ENCODE results near the gene ARHGAP32.

ARHGAP32 gene

DNA sequence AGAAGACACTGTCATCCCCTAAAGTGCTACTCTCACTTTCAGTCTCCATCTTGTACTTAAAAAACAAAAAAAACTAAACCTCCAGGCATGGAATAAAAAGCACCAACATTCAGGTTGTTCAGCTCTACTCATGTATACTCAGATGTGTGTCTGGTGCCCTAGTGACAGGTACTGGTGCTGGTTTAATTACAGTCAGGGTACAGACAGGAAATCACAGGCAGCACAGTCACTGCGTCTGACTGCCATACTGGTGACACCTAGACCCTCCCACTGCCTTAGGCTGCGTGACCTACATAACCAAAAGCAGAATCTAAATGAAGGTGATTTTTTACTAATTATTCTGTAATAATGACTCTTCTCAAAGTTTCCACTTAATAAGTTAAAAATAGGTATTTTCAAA, at the start of gene ARHGAP32:
TSS of gene ARHGAP32 (minus strand) at position 176 of the 400 bp plus-strand sequence. CDS start at position 49, 127 bp downstream.
- no peak for DNase-seq

DNA sequence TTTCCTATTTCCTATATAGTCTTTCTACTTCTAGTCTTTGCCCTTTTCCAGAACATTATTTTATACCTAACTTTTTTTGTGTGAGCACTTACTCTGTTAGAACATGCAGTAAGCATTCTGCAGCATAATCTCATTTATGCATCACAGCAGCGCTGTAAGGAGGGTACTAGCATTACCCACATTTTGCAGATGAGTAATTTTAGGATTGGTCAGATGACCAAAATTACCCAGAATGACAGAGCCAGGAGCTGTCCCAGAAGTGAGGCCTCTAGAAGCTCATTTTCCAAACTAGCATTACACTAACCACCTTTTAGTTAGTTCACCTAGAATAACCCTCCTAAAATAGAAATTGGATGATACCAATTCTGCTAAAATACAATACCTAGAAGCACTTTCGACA, 47.1 kb upstream of the ARHGAP32 start:
- DNase-seq, result no peak

DNA sequence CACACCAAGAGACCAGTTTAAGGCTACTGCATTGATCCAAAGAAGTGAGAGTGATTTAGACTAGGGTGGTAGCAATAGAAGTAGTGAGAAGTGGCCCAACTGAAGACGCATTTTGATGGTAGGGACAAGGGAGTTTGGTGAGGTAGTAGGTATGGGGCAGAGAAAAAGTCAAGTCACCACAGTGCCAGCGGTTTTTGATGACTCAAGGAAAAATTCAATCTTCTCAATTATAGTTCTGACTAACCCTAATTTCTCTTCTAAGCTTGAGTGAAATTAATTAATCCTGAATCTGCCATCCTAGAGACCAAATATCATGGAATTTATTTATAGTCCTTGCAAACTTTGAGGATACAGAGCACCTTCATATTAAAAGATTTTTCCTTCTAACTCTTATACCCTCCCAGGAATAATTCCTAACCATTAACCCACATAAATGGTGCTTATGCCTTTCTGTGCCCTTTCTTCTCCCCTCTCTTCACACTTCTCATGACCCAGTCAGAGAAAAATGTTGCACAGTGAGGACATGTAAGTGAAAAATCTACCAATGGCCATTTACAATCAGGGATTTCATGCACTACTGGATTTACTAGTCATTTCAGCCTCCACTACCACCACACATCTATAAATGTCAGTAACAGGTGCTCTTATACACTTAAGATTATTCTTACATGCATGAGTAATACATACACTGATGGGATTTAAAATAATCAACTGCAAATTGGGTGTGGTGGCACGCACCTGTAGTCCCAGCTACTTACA, 45.9 kb upstream of the ARHGAP32 start:
- DNase-seq, result no peak

DNA sequence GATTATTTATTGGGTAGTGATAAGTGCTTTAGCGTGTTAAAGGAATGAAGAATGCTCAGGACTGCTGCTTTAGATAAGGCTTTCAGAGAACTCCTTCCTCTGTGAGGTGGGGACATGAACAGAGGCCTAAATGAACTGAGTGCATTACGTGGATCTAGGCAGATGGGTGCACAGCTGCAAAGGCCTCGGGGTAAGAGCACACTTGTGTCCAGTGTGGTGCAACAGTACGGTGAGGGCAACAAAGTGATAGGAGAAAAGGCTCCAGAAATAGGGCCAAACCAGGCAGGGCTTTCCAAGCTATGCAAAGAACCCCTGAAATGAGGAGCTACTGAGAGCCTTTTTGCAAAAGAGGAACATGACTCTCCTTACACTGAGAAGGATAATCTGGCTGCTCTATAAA, 45.3 kb upstream of the ARHGAP32 start:
- DNase-seq, result no peak

DNA sequence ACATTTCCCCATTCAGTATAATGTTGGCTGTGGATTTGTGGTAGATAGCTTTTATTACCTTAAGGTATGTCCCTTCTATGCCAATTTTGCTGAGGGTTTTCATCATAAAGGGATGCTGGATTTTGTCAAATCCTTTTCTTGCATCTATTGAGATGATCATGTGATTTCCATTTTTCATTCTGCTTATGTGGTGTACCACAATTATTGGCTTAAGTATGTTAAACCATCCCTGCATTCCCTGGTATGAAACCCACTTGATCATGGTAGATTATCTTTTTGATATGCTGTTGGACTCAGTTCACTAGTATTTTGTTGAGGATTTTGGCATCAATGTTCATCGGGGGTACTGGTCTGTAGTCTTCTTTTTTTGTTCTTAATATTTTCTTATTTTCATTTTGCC, 44.7 kb upstream of the ARHGAP32 start:
- DNase-seq, result no peak

DNA sequence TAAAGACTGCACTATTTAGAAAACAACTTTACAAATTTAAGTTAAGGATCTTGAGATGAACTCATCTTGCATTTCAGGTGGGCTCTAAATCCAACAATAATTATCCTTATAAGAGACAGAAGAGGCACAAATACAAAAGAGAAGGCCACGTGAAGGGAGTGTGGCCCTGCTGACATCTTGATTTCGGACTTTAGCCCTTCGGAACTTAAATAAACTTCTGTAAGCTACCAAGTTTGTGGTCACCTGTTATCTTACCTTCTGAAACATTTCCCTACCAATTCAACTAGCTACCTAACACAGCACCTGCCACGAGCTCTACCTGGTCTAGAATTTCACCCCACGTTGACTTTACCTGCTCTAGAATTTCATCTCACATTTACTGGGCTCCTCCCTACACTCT, 42.9 kb upstream of the ARHGAP32 start:
- no peak for DNase-seq

DNA sequence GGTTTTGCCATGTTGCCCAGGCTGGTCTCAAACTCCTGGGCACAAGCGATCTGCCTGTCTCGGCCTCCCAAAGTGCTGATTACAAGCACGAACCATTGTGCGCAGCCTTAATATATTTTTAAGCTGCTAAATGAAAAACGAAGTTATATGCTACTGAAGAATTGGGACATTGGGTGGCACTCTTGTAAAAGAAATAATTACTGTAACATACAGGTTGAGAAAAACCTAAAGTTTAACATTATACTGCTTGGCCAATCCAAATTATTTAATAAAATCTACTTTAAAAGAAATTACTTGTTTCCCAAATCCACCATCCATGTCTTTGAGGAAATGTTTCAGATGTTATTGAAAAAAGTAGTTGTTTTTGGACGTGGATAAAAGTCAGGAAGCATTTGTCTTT, 37.9 kb upstream of the ARHGAP32 start:
- DNase-seq, result no peak

DNA sequence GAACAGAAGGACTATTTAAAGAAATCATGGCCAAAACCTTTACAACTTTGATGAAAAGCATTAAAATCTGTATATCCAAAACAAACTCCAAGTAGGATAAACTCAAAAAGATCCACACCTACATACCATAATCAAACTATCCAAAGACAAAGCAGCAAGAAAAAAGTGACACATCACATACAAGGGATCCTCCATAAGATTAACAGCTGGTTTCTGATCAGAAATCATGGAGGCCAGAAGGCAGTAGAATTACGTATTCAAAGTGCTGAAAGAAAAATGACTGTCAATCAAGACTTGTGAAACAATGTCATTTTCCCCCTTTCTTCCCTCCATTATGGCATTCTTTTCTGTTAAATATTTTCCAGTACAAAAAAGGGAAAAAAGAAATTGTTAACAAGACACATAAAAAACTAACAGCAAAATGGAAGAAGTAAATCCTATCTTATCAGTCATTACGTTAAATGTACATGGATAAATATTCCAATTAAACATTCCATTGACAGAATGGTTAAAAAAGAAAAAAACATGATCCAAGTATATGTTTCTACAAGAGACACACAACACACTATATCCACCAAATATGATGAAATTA, 34.2 kb upstream of the ARHGAP32 start:
- no peak for DNase-seq

DNA sequence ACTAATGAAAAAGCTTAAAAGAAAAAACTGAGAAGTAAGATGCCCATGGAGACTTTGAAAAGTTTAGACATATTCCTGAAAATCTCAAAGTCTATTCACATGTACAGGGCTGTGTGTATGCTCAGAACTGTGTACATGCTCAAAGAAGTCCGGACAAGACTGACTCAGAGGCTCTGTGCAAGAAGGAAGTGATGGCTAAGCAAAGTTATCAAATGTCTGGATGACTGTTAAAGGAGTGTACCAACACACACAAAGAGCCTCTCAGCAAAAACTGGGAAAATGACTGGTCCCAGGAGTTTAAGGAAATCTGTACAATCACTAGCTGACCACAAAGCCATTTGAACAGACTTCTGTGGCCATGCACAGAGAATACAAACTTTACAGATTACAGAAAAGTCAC, 33.1 kb upstream of the ARHGAP32 start:
- DNase-seq, result no peak

DNA sequence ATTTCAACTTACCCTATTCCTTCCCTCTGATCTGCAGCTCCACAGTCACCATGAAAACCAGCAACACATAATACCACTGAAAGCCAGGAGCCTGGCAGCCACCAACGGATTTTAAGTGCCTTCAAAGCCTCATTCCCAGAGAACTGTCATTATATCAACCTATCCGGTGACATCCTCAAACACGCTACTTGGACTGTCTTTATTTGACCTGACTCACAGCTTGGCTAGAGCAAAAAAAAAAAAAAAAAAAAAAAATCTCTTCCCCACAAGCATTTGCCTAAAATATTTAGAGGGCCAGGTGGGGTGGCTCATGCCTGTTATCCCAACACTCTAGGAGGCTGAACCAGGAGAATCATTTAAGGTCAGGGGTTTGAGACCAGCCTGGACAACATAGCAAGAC, 32.4 kb upstream of the ARHGAP32 start:
- DNase-seq, result no peak

DNA sequence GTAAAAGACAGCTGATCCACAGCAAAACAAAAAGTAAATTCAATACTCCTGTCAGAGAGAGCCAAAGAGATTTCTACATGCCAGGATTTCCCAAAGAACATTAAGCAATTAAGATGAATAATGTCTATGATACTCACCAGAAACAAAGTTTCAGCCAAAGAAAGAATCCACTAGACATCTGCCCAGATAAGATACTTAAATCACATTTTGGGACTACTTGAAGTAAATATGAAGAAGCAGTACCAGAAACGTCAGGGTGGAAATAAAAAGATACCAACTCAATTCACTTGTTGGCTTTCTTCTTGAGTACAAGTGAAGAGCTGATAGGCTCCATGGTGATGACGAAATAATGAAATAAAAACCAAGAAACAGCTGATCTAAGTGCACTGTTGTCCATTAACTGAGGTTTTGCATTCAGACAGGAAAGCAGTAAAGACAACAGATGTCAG, 31.6 kb upstream of the ARHGAP32 start:
- DNase-seq, result no peak

DNA sequence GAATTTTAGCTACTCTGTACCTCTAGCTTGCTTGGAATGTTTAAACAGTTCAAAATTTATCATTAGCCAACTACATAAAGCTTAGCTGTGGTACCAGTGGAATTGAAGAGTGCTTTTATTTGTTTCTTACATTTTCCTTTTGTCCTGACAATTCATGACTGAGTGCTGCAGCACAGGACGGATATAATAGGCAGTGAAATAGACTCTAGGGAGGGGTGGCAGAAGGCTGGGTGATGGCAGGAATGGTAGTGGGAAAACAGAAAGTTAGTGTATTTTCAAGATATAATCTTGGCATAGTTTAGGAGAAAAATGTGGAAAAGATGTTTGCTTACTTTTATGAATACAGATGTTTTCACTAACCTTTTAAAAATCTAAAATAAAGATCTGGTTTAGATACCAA, 31.1 kb upstream of the ARHGAP32 start:
- no peak for DNase-seq

DNA sequence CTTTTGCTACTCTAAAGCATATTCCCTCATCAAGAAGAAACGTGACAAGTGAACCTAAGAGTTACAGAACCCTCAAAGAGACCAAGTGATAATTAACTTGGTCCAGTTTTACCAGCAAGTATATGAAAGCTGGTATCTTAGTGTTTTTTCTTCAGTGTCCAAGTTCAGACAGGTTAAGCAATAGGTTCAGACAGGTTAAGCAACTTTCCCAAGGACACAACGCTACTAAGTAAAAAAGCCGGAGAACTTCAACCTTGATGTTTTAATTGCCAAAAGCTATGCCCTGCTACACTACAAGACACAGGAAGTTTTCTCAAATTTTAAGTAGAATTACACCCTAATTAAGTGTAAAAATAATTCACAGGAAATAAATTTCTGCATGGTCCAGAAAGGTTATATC, 30.0 kb upstream of the ARHGAP32 start:
- no peak for DNase-seq

DNA sequence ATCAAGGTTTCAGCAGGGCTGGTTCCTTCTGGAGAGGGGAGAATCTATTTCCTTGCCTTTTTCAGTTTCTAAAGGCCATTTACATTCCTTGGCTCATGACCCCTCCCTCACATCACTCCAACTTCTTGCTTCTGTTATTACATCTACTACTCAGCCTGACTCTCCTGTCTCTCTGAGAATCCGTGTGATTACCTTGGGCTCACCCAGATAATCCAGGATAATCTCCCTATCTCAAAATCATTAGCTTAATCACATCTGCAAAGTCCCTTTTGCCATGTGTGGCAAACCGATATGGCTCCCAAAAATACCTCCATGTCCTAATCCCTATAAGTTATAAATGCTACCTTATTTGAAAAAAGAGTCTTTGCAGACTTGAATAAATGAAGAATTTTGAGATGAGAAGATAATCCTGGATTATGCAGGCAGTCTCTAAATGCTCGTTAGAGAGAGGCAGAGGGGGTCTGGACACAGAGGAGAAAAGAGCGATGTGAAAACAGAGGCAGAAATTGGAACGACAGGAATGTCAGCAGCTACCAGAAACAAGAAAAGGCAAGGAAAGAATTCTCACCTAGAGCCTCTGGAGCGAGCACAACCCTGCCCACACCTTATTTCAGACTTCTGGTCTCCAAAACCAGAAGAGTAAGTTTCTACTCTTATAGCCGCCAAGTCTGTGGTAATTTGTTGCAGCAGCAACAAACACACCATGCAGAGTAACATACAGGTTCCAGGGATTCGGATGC, 23.6 kb upstream of the ARHGAP32 start:
- no peak for DNase-seq

DNA sequence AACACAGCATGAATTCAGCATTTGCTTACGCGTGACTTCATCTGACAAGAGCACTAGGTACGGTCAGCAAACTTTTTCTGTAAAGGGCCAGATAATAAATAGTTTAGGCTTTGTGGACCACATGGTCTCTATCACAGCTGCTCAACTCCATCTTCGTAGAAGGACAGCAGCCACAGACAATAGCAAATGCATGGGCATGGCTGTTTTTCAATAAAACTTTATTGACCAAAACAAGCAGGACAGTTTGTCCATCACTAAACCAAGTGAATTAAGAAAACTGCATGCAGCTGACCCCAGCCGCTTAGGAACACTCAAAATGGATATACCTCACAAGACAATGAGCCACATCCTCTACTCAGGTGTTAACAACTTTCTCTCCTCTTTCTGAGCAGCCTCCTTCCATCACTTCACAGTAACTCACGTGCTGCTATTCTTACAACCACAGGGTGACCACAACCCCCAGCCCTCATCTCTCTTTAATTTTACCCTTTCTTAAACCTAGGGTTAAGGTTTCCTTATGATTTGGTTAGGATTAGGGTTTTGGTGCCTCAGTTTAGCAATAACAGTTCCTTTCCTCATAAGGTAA, 22.7 kb upstream of the ARHGAP32 start:
- no peak for DNase-seq

DNA sequence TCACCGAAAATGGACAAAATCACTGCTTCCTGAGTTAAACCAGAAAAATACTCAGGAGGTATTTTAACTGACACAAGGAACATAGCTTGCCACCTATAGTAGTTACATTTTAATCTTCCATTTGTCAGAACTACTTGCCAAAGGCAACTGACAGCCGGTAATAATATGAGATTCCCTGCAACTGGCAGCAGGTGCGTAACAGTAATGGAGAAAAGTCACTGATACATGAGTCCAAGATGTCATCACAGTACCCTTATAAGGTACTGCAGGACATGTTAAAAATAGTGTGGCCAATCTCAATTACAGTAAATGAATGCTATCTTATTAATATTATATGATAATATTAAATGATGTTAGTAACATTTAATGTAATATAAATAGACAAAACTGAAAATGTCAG, 21.1 kb upstream of the ARHGAP32 start:
- DNase-seq, result no peak

DNA sequence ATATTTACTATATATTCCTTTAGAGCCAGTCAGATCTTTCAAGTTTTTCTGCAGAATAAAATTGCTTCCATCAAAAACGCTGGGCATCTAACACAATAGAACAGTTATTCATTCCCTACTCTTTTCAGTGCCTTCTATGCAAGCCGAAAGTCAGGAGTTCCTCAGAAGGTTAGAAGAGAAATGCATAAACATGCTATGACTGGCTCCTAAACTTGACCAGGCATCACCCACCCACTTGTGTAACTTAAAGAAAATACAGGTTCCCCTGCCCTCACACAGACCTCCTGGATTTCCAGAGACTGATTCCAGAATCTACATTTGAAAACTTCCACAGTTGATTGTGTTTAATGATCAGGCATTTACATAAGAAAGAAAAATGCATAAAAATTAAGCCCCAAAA, 19.3 kb upstream of the ARHGAP32 start:
- no peak for DNase-seq

DNA sequence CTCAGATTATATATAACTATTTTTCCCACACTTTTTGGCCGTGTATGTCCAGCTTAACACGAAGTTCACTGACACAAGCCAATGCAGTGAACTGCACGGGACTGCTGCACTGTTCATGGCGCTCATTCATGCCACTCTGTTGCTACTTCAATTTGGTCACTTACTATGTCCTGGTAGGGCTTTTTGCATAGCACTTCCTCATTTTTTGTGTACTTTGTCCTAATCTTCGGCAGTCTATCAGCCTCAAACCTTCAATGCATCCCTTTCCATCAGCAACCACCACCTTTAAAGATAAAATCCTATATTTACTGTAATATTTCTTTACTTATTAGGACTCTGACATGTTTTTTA, 18.7 kb upstream of the ARHGAP32 start:
- DNase-seq, result no peak

DNA sequence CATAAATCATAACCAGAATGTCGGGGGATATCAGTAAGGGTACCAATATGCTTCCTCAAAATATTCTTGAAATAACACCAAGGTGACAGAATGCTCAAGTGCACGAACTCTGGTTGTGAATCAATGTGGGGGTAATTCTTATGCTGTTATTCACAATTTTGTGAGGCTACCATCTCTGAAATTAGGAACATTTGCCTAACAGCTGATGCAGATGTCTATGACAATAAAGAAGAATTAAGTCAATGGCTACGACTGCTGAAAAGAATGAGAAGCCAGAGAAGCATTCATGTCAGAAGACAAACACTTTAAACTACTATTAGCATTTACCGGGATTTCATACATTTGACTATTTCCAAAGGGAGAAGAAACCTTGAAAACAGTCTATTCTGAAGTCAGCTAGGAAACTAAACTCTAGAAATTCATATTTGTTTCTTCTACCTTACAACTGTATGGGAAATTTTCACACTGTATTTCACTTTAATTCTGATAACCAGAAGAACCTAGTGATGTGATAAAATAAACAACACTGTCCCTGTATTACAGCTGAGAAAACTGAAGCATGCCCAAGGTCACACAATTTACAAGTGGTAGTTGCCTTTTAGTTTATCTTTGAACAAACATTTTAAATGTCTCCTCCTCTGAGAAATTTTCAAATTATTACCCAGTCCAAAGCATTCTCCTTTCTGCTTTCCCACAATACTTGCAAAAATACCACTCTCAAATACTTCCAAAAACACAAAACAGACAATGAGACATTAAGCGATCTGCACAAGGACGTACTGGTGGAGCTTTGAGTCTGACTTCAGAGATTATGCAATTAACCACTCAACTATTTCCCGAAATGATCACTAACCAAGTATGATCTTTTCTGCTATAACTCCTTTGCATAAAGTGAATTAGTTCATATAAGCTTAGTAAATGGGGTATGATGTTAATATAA, 18.0 kb upstream of the ARHGAP32 start:
- DNase-seq, result no peak

DNA sequence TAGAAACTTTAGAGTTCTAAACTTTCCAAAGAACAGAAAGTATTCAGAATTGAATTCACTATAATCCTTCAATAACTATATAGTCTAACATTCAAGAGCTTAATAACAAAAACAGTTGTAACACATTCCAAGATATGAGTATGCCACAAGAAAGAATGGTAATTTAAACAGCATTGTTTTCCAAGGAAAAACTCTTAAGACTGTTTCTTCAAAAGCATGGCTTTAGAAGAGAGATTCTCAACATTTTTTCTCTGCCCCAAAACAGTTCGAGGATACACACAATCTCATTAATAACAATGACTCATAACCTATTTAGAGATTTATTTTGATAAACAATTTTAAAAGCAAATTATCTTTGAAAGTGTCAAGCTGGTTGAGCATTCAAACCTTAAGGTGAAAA, 16.7 kb upstream of the ARHGAP32 start:
- DNase-seq, result no peak

DNA sequence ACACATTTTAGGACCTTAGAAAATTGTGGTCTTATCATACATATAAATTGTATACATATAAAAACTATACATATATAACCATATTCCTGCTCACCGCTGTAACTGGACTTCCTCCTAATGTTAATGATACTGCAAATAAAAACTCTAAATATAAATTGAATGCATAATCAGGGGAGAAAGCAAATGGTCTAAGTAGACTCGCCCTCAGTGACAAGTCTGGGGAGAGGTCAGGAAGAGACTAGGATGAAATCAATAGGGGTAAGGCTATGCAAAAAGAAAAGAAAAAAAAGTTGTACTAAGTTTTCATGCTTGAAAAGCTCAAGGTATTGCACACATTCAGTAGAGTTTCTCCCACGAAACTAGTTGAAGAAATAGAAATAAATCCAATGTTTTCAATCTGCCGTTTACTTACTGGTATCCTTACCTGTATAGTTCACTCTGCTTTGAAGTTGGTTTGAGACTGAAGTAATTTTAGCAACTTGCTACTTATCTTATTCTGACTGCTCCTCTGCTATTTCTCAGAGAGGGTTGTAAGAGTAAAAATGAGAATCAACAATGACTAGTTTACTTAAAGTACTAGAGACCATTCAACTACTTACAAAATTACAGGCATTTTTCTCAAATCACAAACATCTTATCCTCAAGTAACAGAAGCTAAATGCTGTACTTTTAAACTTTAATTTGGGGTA, 12.2 kb upstream of the ARHGAP32 start:
- DNase-seq, result no peak

DNA sequence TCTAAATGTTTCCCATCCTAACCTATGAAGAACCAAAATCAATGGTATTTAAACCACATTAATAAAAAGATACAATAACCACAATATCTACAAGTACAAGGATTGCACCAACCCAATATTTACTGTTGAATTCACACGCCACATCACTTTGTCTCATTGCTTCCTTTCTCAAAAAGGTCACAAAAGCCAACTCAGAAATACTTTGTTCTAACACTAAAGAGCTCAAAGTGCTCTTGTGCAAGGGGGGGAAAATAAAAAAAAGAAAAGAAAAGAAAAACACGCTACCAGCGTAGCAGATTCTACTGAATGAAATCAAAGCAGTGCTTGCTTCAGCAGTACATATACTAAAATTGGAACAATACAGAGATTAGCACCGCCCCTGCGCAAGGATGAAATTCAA, 10.5 kb upstream of the ARHGAP32 start:
- DNase-seq, result no peak

Measured in activated T-cell treated with anti-CD3 and anti-CD28 coated beads, Interleukin-2, amount 50 U/mL, for 1 hour (primary cell).